Epithelial cell of esophagus (primary cell): Measurements from ENCODE around the gene RABEP1.

Experiments used
- DNase-seq: peaks from one replicate; pipeline ENCODE4 v3.0.0; 2010; ENCODE audit warnings: low read depth
- H3K4me3 ChIP-seq: 2 replicates; pipeline ENCODE4 v1.5.1; 2011; ENCODE audit warnings: mild to moderate bottlenecking, low read length, control low read depth
- TF ChIP-seq, protein P1 (sequence below): IDR thresholded peaks from 2 replicates; pipeline ENCODE4 v1.5.1; 2011; ENCODE audit warnings: low read depth, mild to moderate bottlenecking, low read length, control low read depth, inconsistent platforms; ENCODE audit not compliant: insufficient read depth; ENCODE audit errors: missing control alignments

Gene RABEP1

GRCh38 chr17:5344914-5345313 lies 62.8 kb downstream of the RABEP1 start:
- TF ChIP-seq, protein P1, sequence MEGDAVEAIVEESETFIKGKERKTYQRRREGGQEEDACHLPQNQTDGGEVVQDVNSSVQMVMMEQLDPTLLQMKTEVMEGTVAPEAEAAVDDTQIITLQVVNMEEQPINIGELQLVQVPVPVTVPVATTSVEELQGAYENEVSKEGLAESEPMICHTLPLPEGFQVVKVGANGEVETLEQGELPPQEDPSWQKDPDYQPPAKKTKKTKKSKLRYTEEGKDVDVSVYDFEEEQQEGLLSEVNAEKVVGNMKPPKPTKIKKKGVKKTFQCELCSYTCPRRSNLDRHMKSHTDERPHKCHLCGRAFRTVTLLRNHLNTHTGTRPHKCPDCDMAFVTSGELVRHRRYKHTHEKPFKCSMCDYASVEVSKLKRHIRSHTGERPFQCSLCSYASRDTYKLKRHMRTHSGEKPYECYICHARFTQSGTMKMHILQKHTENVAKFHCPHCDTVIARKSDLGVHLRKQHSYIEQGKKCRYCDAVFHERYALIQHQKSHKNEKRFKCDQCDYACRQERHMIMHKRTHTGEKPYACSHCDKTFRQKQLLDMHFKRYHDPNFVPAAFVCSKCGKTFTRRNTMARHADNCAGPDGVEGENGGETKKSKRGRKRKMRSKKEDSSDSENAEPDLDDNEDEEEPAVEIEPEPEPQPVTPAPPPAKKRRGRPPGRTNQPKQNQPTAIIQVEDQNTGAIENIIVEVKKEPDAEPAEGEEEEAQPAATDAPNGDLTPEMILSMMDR = no peak
- H3K4me3 ChIP-seq = no peak overlapping the region
- no peak for DNase-seq

GRCh38 chr17:5352681-5353289 lies 70.7 kb downstream of the RABEP1 start:
- DNase-seq = peak; percentile 44
- TF ChIP-seq, protein P1 = no peak

GRCh38 chr17:5354310-5354709 lies 72.2 kb downstream of the RABEP1 start:
- no peak overlapping the region for H3K4me3 ChIP-seq
- no peak for DNase-seq
- TF ChIP-seq, protein P1 = no peak

More at GRCh38 chr17:5352681-5353289, 70.7 kb downstream of the RABEP1 start:
- H3K4me3 ChIP-seq = no peak overlapping the region

DNA sequence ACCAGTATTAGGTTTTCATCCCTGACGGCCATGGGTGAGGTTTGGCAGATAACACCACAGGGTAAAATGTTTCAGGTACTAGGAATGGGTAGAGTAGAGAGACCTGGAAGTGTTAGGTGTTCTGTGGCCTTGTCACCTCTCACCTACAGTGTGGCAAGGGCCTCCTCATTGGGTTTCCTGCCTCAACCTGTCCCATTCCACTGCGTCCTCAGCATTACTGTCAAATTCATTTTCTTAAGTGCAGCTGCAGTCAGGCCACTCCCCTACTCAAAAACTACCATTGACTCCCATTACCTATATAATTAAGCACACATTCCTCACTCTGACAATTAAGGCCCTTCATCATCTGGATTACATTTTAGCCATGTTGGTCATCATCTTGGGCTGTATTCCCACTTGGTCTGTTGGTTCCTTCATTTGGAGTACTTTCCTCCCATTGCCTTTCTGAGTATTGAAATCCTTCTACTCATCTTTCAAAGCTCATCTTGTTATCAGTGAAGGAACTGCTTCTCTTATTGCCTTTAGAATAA lies 72.9 kb downstream of the RABEP1 start:
- TF ChIP-seq, protein P1 = no peak
- peak; percentile 63 for DNase-seq
- H3K4me3 ChIP-seq = no peak overlapping the region

DNA sequence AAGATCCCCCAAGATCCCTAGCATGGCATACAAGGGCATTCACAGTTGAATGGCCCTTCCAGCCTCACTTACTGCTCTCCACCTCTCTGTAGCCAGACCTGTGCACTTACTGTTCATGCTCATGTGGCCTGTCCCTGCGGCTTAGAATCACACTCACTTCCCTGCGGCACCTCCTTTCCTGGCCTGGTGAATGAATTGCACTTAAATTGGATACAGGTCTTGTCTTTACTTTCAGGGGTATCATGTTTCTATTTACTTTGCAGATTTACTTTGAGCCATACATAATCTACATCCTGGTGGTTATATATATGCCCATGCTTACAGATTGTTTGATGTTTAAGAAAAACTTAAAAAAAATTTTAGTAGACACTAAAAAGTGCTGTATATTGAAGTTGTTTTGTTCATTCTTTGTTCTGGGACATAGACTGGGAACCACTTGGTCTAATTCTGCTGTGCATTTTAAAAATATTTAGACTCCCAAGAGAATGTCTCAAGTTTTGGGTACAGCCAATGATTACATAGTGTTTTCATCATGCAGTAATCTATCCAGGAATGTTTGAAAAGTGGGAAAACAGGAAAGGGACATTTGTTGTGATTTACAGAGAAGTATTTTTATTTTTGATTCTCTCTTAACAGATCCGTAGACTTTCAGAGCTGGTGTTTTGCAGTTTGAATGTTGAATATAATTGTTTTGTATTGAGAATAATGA lies 73.5 kb downstream of the RABEP1 start:
- H3K4me3 ChIP-seq = no peak overlapping the region
- DNase-seq = peak; percentile 45
- TF ChIP-seq, protein P1 = no peak

DNA sequence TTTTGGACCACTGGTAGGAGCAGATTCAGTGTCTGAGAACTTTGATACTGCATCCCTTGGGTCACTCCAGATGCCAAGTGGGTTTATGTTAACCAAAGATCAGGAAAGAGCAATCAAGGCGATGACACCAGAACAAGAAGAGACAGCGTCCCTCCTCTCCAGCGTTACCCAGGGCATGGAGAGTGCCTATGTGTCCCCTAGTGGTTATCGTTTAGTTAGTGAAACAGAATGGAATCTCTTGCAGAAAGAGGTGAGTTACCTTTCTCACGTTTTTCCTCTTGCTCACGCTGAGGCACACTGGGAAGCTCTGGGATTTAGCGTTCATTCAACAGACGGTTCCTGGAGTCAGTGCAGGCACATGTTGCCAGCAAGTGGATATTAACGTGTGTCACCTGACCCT lies 79.3 kb downstream of the RABEP1 start:
- TF ChIP-seq, protein P1 = no peak
- no peak overlapping the region for H3K4me3 ChIP-seq
- DNase-seq = no peak
